ENCODE measurements around the gene NEK7. TPM values are rescaled to one million over a fixed set of nuclear protein-coding genes. Genes with fewer than 3 reads are reported as not detected.

The NEK7 gene
- total and polyA plus RNA-seq, 2 donors (not counting 1 experiment from before 2014, with no cell fraction given) = 8.1 to 75.4 TPM

DNA sequence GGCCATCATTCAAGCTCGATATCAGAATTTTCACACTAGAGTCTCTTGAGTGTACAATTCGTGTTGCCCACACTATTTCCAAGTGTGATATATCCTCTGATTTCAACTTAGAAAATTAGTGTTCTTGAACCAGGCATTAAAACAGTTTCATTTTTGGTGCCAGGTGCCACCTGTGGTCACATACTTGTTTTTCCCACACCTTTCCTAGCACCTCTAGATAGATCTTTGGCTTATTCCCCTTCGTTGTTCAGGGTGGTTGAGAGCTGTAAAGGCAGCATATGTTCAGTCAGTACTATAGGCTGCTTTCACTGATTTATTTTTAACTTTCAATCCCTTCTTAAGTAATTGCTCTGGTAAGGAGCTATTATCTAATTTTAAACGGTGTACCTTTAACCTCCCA, 131.1 kb downstream of the NEK7 start:
- no CpG with 5 or more reads among the region's 4 CpGs for WGBS (ENCODE audit: insufficient coverage)
- no peak overlapping the region for H3K27ac Mint-ChIP-seq
- H3K4me1 ChIP-seq (ENCODE audit: control insufficient read depth in 2 of 2, insufficient read depth in 2 of 2, low read length in 2 of 2) = no peaks in the 10 kb centered on the region

DNA sequence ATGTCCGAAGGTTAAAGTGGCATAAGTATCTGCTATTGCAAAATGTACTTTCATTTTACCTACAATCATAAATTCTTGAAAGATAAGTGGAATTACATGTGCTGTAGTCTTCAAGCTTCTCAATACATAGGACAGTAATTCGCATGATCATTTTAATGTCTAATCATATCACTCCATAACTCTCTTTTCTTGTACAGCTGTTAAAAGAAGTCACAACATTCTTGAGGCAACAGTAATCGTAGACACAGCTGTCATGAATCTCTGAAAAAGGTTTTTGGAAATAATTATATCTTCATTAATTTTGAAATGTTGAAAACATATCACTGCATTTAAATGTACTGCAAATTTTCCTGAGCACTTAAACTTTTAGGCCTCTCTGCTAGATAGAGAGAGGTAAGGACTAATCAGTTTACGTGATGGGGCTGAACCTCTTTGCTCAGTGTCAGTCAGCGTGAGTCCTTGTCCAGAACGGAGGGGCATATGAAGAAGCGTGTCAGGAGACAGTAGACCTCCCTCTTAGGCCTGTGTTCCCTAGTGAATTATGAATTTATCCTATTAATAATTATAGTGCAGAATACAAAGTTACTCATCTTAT, 133.4 kb downstream of the NEK7 start:
- no peak overlapping the region for H3K9ac ChIP-seq (ENCODE audit: low read length)
- CTCF ChIA-PET = interaction anchor here (1.0 to 1.2 kb wide), 2 partner anchors 136 to 202 kb away, joined by 3 to 6 read pairs; no protein-coding TSS in a partner anchor

More for the DNA sequence above, 131.1 kb downstream of the NEK7 start:
- no peaks in the 10 kb centered on the region for H4K20me1 ChIP-seq (ENCODE audit: control insufficient read depth, insufficient read depth, low read length, poor library complexity, severe bottlenecking)
- Mint-ChIP-seq H3K9me3 (ENCODE audit: insufficient read depth) (no peaks in the 10 kb centered on the region), H3K4me1 (no peaks in the 10 kb centered on the region), H3K27me3 (no peaks in the 10 kb centered on the region), H3K4me3 (no peak overlapping the region)
- no peak overlapping the region for H3K27ac ChIP-seq (ENCODE audit: low read length in 2 of 2)
- CTCF ChIA-PET = interaction anchor here (1.0 kb wide), 1 partner anchor 12 kb away, joined by 4 read pairs; no protein-coding TSS in a partner anchor
- DNase-seq (no peak), ATAC-seq (ENCODE audit: low read depth) (no peak)
- H3K27me3 ChIP-seq (replicated peaks in 1 of 4; ENCODE audit: control extremely low read depth in 1 of 4, control insufficient read depth in 3 of 4, insufficient read depth in 4 of 4, low read length in 3 of 4) = no peaks in the 10 kb centered on the region
- intact Hi-C loops (cut with micrococcal nuclease) = no loop called here
- POLR2A ChIA-PET = no interaction called here
- H3K79me2 ChIP-seq (ENCODE audit: control insufficient read depth, insufficient read depth, low read length) = no peaks in the 10 kb centered on the region
- TF ChIP-seq, protein P1, sequence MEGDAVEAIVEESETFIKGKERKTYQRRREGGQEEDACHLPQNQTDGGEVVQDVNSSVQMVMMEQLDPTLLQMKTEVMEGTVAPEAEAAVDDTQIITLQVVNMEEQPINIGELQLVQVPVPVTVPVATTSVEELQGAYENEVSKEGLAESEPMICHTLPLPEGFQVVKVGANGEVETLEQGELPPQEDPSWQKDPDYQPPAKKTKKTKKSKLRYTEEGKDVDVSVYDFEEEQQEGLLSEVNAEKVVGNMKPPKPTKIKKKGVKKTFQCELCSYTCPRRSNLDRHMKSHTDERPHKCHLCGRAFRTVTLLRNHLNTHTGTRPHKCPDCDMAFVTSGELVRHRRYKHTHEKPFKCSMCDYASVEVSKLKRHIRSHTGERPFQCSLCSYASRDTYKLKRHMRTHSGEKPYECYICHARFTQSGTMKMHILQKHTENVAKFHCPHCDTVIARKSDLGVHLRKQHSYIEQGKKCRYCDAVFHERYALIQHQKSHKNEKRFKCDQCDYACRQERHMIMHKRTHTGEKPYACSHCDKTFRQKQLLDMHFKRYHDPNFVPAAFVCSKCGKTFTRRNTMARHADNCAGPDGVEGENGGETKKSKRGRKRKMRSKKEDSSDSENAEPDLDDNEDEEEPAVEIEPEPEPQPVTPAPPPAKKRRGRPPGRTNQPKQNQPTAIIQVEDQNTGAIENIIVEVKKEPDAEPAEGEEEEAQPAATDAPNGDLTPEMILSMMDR (IDR thresholded peaks at IDR 0.05) = no peak
- no peak for TF ChIP-seq EZH2 (IDR thresholded peaks at IDR 0.05; ENCODE audit: borderline replicate concordance, insufficient read depth, low read depth, low read length, poor library complexity, severe bottlenecking)
- H3K9ac ChIP-seq (ENCODE audit: low read length) = no peak overlapping the region
- H3K4me2 ChIP-seq (replicated peaks; ENCODE audit: low read depth, low read length, poor library complexity, severe bottlenecking) = no peak overlapping the region
- H3K9me3 ChIP-seq (ENCODE audit: control extremely low read depth in 1 of 3, control insufficient read depth in 2 of 3, insufficient read depth in 1 of 3, low read length in 2 of 3) = no peaks in the 10 kb centered on the region
- no peak overlapping the region for H3K4me3 ChIP-seq (ENCODE audit: control extremely low read depth in 1 of 5, extremely low read depth in 1 of 5, insufficient read depth in 1 of 5, low read depth in 2 of 5, low read length in 4 of 5)
- no peak overlapping the region for H2AFZ ChIP-seq (ENCODE audit: insufficient read depth, low read depth, low read length, poor library complexity, severe bottlenecking)
- H3K36me3 ChIP-seq (replicated peaks in 1 of 2; ENCODE audit: control extremely low read depth in 1 of 2, control insufficient read depth in 1 of 2, extremely low read depth in 1 of 2, insufficient read depth in 2 of 2, low read length in 1 of 2) = peaks cover 4 to 9% of the 10 kb centered on the region in 2 experiments

More for the DNA sequence above, 133.4 kb downstream of the NEK7 start:
- ATAC-seq (ENCODE audit: low read depth) (no peak), DNase-seq (no peak)
- TF ChIP-seq EZH2 (IDR thresholded peaks at IDR 0.05; ENCODE audit: borderline replicate concordance, insufficient read depth, low read depth, low read length, poor library complexity, severe bottlenecking) = no peak
- TF ChIP-seq, protein P1 (IDR thresholded peaks at IDR 0.05) = no peak
- intact Hi-C loops (cut with micrococcal nuclease) = no loop called here
- H3K9me3 ChIP-seq (ENCODE audit: control extremely low read depth in 1 of 3, control insufficient read depth in 2 of 3, insufficient read depth in 1 of 3, low read length in 2 of 3) = no peaks in the 10 kb centered on the region
- H3K79me2 ChIP-seq (ENCODE audit: control insufficient read depth, insufficient read depth, low read length) = peaks cover under 1% of the 10 kb centered on the region
- Mint-ChIP-seq H3K27ac (no peak overlapping the region), H3K4me1 (no peaks in the 10 kb centered on the region), H3K9me3 (ENCODE audit: insufficient read depth) (no peaks in the 10 kb centered on the region), H3K27me3 (no peaks in the 10 kb centered on the region), H3K4me3 (no peak overlapping the region)
- no peaks in the 10 kb centered on the region for H4K20me1 ChIP-seq (ENCODE audit: control insufficient read depth, insufficient read depth, low read length, poor library complexity, severe bottlenecking)
- H3K27me3 ChIP-seq (replicated peaks in 1 of 4; ENCODE audit: control extremely low read depth in 1 of 4, control insufficient read depth in 3 of 4, insufficient read depth in 4 of 4, low read length in 3 of 4) = no peaks in the 10 kb centered on the region
- no peak overlapping the region for H2AFZ ChIP-seq (ENCODE audit: insufficient read depth, low read depth, low read length, poor library complexity, severe bottlenecking)
- no peak overlapping the region for H3K27ac ChIP-seq (ENCODE audit: low read length in 2 of 2)
- no CpG with 5 or more reads among the region's 7 CpGs for WGBS (ENCODE audit: insufficient coverage)
- no peak overlapping the region for H3K4me3 ChIP-seq (ENCODE audit: control extremely low read depth in 1 of 5, extremely low read depth in 1 of 5, insufficient read depth in 1 of 5, low read depth in 2 of 5, low read length in 4 of 5)
- H3K4me1 ChIP-seq (ENCODE audit: control insufficient read depth in 2 of 2, insufficient read depth in 2 of 2, low read length in 2 of 2) = no peaks in the 10 kb centered on the region
- H3K4me2 ChIP-seq (replicated peaks; ENCODE audit: low read depth, low read length, poor library complexity, severe bottlenecking) = no peak overlapping the region
- peaks cover 3 to 7% of the 10 kb centered on the region in 2 experiments for H3K36me3 ChIP-seq (replicated peaks in 1 of 2; ENCODE audit: control extremely low read depth in 1 of 2, control insufficient read depth in 1 of 2, extremely low read depth in 1 of 2, insufficient read depth in 2 of 2, low read length in 1 of 2)
- POLR2A ChIA-PET = no interaction called here

Measured in B cell (primary cell).